ENCODE measurements around the gene PTPRN2. TPM values are rescaled to one million over a fixed set of nuclear protein-coding genes. Genes with fewer than 3 reads are reported as not detected.

The PTPRN2 gene
- total and polyA plus RNA-seq, 2 of the 13 experiments (the other 11 are each of a cell fraction or from before 2014, with no cell fraction given): 2.5 to 24.2 TPM

DNA sequence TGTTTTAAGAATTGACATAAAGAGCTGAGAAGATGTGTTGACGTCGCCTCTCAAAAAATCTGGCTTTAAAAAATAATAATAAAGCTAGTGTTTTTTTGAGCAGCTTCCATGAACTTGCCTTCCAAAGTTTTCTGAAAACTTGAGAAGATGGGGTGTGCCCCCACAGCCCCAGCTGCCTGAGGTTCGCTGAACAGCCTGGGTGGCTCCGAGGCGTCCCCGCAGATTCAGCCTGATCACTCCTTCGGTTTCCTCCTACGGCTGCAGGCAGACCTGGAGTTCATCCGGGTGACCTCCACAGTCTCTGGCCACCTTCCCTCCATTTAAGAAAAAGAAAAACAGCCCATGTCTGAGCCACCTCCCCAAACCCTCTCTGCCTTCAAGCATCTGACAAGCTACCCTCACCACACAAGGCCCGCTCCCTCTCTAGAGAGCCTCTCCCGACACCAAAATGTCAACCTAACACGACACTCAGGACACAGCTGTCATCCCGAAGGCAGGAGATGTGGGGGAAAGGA lies 177.8 kb downstream of the PTPRN2 start (continued):
- no peak for TF ChIP-seq ZBTB26 (CRISPR knock-in tag; IDR thresholded peaks at IDR 0.05; ENCODE audit: borderline replicate concordance)

DNA sequence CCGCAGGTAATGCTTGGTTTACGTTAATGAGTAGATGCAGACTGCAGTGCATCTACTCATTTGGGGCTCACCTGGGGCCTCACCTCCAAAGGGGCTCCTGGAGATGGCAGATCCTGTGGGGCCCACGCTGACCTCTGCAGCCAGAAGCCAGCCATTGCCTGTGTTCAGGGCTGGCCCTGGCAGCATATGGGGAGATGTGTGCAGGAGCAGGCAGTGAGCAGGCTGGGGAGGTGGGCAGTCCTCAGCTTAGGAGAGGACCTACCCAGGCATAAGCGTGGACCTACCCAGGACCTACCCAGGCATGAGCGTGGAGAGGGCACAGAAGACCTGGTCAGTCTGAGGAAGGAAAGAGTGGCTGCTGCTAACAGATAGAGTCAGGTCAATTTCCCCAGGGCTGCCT lies 178.5 kb downstream of the PTPRN2 start:
- ATAC-seq (peak; percentile 60), FAIRE-seq (no peak), DNase-seq (ENCODE audit: low spot score) (no peak)
- Histone ChIP-seq H3K4me2 (ENCODE audit: low read depth, low read length) (no peak overlapping the region), H3K27ac (ENCODE audit: extremely low read length, insufficient read depth, low read length) (no peak overlapping the region), H3K36me3 (replicated peaks in 1 of 2; ENCODE audit: control insufficient read depth in 1 of 2, insufficient read depth in 2 of 2, low read length in 2 of 2) (no peaks in the 10 kb centered on the region; a peak in 1 of 5 replicates), H4K20me1 (ENCODE audit: insufficient read depth, low read length) (peaks cover 68% of the 10 kb centered on the region), H3K9ac (ENCODE audit: insufficient read depth, low read depth, low read length) (no peak overlapping the region), H3K4me1 (ENCODE audit: insufficient read depth, low read length) (no peaks in the 10 kb centered on the region), H3K79me2 (ENCODE audit: insufficient read depth, low read length) (no peaks in the 10 kb centered on the region), H3K27me3 (ENCODE audit: control insufficient read depth in 1 of 2, insufficient read depth in 2 of 2, low read length in 2 of 2) (0 out of 5 replicates have a peak, but pooled peaks cover 0 to under 1% of the 10 kb centered on the region in 2 experiments), H3K4me3 (replicated peaks in 1 of 3; ENCODE audit: insufficient read depth in 1 of 3, low read depth in 2 of 3, low read length in 3 of 3) (no peak overlapping the region), H2AFZ (ENCODE audit: low read length) (no peak overlapping the region), H3K9me3 (ENCODE audit: low read length) (no peaks in the 10 kb centered on the region)
- in situ Hi-C loops (cut with HindIII; ENCODE audit: extremely low pct_ligation_motif_present, low pct_unique_long_range_greater_than_20kb) (no loop called here), intact Hi-C loops (cut with micrococcal nuclease; ENCODE audit: unreplicated experiment) (no loop called here)
- CTCF ChIA-PET (ENCODE audit: low intra/inter-chr PET ratio, low total read pairs): no interaction called here
- BruUV-seq (replicated peaks): no TSS peak
- TF ChIP-seq CTCF (CRISPR knock-in tag; IDR thresholded peaks at IDR 0.05) (peak; percentile 19; the same call in 1 of the 2 replicates), CCAR2 (optimal IDR thresholded peaks at IDR 0.05; ENCODE audit: low read depth, low read length) (no peak)
- POLR2A ChIA-PET: no interaction called here
- 85% methylated on average over 5 of the region's 5 CpGs for WGBS (ENCODE audit: low lambda C conversion rate)
